Caco-2 (cell line): Measurements from ENCODE around the gene ZFAND5. TPM values are rescaled to one million over a fixed set of nuclear protein-coding genes. Genes with fewer than 3 reads are reported as not detected.

Experiments
- BruUV-seq: library from RNA; stranded (reverse); fragments of 400-500 nt; replicated peaks from 2 replicates; lab custom pipeline; 2021; lab: Mats Ljungman, UMichigan
- CTCF ChIA-PET: fragments of 300-600 bp; sonication (Branson Sonifier 250); formaldehyde crosslinking; loops from one replicate; lab custom pipeline; 2022; ENCODE audit warnings: antibody characterized with exemption; lab: Charles Lee
- POLR2A ChIA-PET: fragments of 300-600 bp; sonication (Branson Sonifier 250); formaldehyde crosslinking; loops from one replicate; lab custom pipeline; 2022; ENCODE audit warnings: antibody characterized with exemption; lab: Charles Lee
- DNase-seq, 2 experiments: peaks; one replicate each; pipeline versions ENCODE4 v3.0.0 to v3.0.0-alpha.2; 2020 to 2022
- H3K27me3 ChIP-seq: replicated peaks from 2 replicates; pipeline ENCODE4 v1.6.0; 2011; ENCODE audit warnings: low read length; ENCODE audit not compliant: control insufficient read depth, insufficient read depth
- H3K36me3 ChIP-seq: 2 replicates; pipeline ENCODE4 v1.5.1; 2011; ENCODE audit warnings: low read length; ENCODE audit not compliant: control insufficient read depth, insufficient read depth
- H3K4me1 ChIP-seq: fragments of 250-450 bp; sonication (Bioruptor Pico); 2 replicates; pipeline ENCODE4 v1.5.1; 2020; ENCODE audit warnings: mild to moderate bottlenecking
- H3K4me3 ChIP-seq: 2 replicates; pipeline ENCODE4 v1.5.1; 2011; ENCODE audit warnings: low read depth, mild to moderate bottlenecking, control low read depth, low read length
- H3K9me3 ChIP-seq: fragments of 250-450 bp; sonication (Bioruptor Pico); 2 replicates; pipeline ENCODE4 v1.5.1; 2020; ENCODE audit warnings: mild to moderate bottlenecking, moderate library complexity
- H3K27ac Mint-ChIP-seq: one replicate; pipeline ENCODE4 v1.8.0; 2022; ENCODE audit warnings: mixed read lengths; ENCODE audit not compliant: unreplicated experiment
- H3K27me3 Mint-ChIP-seq: one replicate; pipeline ENCODE4 v1.8.0; 2022; ENCODE audit warnings: mixed read lengths; ENCODE audit not compliant: insufficient read depth, unreplicated experiment
- H3K36me3 Mint-ChIP-seq: one replicate; pipeline ENCODE4 v1.8.0; 2022; ENCODE audit warnings: mild to moderate bottlenecking, mixed read lengths; ENCODE audit not compliant: insufficient read depth, unreplicated experiment
- H3K4me1 Mint-ChIP-seq: one replicate; pipeline ENCODE4 v1.8.0; 2022; ENCODE audit warnings: low read depth, mixed read lengths; ENCODE audit not compliant: unreplicated experiment
- H3K4me3 Mint-ChIP-seq: one replicate; pipeline ENCODE4 v1.8.0; 2022; ENCODE audit warnings: mild to moderate bottlenecking, moderate library complexity, mixed read lengths; ENCODE audit not compliant: unreplicated experiment
- H3K9me3 Mint-ChIP-seq: one replicate; pipeline ENCODE4 v1.8.0; 2022; ENCODE audit warnings: mixed read lengths; ENCODE audit not compliant: unreplicated experiment
- CTCF ChIP-seq, 2 experiments: fragments of 200-600 bp in 1 of 2; IDR thresholded peaks; 1 replicate in 1 of 2; 2 replicates in 1 of 2; pipeline versions ENCODE4 v1.5.1 to v1.8.0; 2011 to 2022; ENCODE audit warnings: antibody characterized with exemption in 1 of 2, control low read depth in 1 of 2, inconsistent platforms in 1 of 2, low read depth in 1 of 2, low read length in 1 of 2, mild to moderate bottlenecking in 1 of 2, moderate library complexity in 1 of 2; ENCODE audit not compliant: insufficient read depth in 1 of 2, severe bottlenecking in 1 of 2, unreplicated experiment in 1 of 2
- intact Hi-C: fragments of 100-400 bp; cut with micrococcal nuclease; formaldehyde crosslinking; loops from one replicate; pipeline ENCODE4 v1.10.0; 2022; ENCODE audit not compliant: unreplicated experiment
- total RNA-seq: library from RNA; stranded (reverse); gene quantifications from 2 replicates; pipeline ENCODE4 v1.2.3, GENCODE V29; 2022

Gene ZFAND5
- total RNA-seq, 1 experiment from 2014 or later = 34.4 TPM

GRCh38 chr9:72354704-72355103, 10.3 kb downstream of the ZFAND5 start:
- no peak overlapping the region for H3K4me3 ChIP-seq
- H3K36me3 ChIP-seq = no peaks in the 10 kb centered on the region
- Mint-ChIP-seq H3K27me3 (no peaks in the 10 kb centered on the region), H3K36me3 (peaks cover 28% of the 10 kb centered on the region), H3K27ac (no peak overlapping the region), H3K9me3 (no peaks in the 10 kb centered on the region), H3K4me3 (no peak overlapping the region), H3K4me1 (no peaks in the 10 kb centered on the region)
- TF ChIP-seq CTCF (IDR thresholded peaks at IDR 0.05; ENCODE audit: insufficient read depth in 1 of 2, low read depth in 1 of 2, low read length in 1 of 2, severe bottlenecking in 1 of 2, unreplicated experiment in 1 of 2) = no peak
- no peak for DNase-seq
- no peaks in the 10 kb centered on the region for H3K27me3 ChIP-seq
- no peaks in the 10 kb centered on the region for H3K4me1 ChIP-seq
- ChIA-PET CTCF (no interaction called here), POLR2A (no interaction called here)
- BruUV-seq = no TSS peak
- H3K9me3 ChIP-seq = no peaks in the 10 kb centered on the region
- intact Hi-C loops = no loop called here

- CTCF ChIA-PET = no interaction called here
- Mint-ChIP-seq H3K27me3 (no peaks in the 10 kb centered on the region), H3K36me3 (peaks cover 22% of the 10 kb centered on the region), H3K9me3 (no peaks in the 10 kb centered on the region), H3K4me3 (no peak overlapping the region), H3K27ac (no peak overlapping the region), H3K4me1 (no peaks in the 10 kb centered on the region)
- Histone ChIP-seq H3K9me3 (no peaks in the 10 kb centered on the region), H3K27me3 (no peaks in the 10 kb centered on the region), H3K4me1 (no peaks in the 10 kb centered on the region), H3K4me3 (no peak overlapping the region), H3K36me3 (no peaks in the 10 kb centered on the region)
- intact Hi-C loops = no loop called here
- DNase-seq = no peak
- POLR2A ChIA-PET = no interaction called here
- no TSS peak for BruUV-seq
- no peak for TF ChIP-seq CTCF (IDR thresholded peaks at IDR 0.05; ENCODE audit: insufficient read depth in 1 of 2, low read depth in 1 of 2, low read length in 1 of 2, severe bottlenecking in 1 of 2, unreplicated experiment in 1 of 2)
These were observed 11.4 kb downstream of the ZFAND5 start for GRCh38 chr9:72353455-72354116.

DNA sequence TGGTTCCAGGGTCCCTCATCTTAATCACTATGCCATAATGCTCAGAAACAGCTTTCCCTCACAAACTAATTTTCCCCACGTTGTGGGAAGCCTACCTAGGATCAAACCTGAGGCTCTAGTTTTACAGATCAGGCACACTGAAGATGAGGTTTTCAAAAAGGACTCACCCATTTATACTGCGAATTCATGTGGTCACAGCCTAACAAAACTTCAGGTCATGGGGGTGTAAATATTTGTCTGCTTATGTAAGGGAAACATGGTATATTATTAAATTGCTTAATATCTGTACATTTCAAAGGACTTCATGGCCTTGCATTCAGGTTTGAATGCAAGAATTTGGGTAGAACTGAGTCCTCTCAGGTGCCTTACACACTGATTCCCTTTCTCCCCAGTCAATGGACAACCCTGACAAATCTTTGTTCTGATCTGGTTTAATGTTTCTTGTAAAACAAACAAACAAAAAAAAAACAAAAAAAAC, 12.1 kb downstream of the ZFAND5 start:
- Mint-ChIP-seq H3K36me3 (peaks cover 19% of the 10 kb centered on the region), H3K27ac (no peak overlapping the region), H3K4me3 (no peak overlapping the region), H3K9me3 (no peaks in the 10 kb centered on the region), H3K4me1 (no peaks in the 10 kb centered on the region), H3K27me3 (no peaks in the 10 kb centered on the region)
- Histone ChIP-seq H3K9me3 (no peaks in the 10 kb centered on the region), H3K36me3 (no peaks in the 10 kb centered on the region), H3K4me1 (no peaks in the 10 kb centered on the region), H3K4me3 (no peak overlapping the region), H3K27me3 (no peaks in the 10 kb centered on the region)
- no TSS peak for BruUV-seq
- no peak for DNase-seq
- no peak for TF ChIP-seq CTCF (IDR thresholded peaks at IDR 0.05; ENCODE audit: insufficient read depth in 1 of 2, low read depth in 1 of 2, low read length in 1 of 2, severe bottlenecking in 1 of 2, unreplicated experiment in 1 of 2)
- POLR2A ChIA-PET = no interaction called here
- CTCF ChIA-PET = no interaction called here
- intact Hi-C loops = no loop called here
